GM18867 (cell line): ENCODE measurements around the gene AATF.

Experiments used
- ATAC-seq: cut with Tn5 transposase; IDR thresholded peaks from one replicate; pipeline ENCODE4 v1.9.1; 2021; ENCODE audit warnings: mild to moderate bottlenecking, moderate library complexity; ENCODE audit not compliant: unreplicated experiment

Gene AATF

GRCh38 chr17:36940313-36941264, 8.2 kb upstream of the AATF start:
- ATAC-seq, result no peak

- ATAC-seq, result no peak
These were observed 7.3 kb upstream of the AATF start for GRCh38 chr17:36941265-36942010.

GRCh38 chr17:36942019-36942599, 6.6 kb upstream of the AATF start:
- no peak for ATAC-seq

- no peak for ATAC-seq
These were observed 6.1 kb upstream of the AATF start for GRCh38 chr17:36942631-36943125.

GRCh38 chr17:36943250-36944191, 5.2 kb upstream of the AATF start:
- ATAC-seq, result no peak

GRCh38 chr17:36944553-36944952, 4.2 kb upstream of the AATF start:
- no peak for ATAC-seq

- ATAC-seq, result no peak
These were observed 3.6 kb upstream of the AATF start for GRCh38 chr17:36945140-36945539.

GRCh38 chr17:36945959-36946725, 2.6 kb upstream of the AATF start:
- ATAC-seq, result no peak

GRCh38 chr17:36946726-36947091, 2.0 kb upstream of the AATF start:
- ATAC-seq, result no peak

- ATAC-seq, result no peak
These were observed 635 bp upstream of the AATF start for GRCh38 chr17:36947922-36948716.

- ATAC-seq, result no peak
These were observed 740 bp downstream of the AATF start for GRCh38 chr17:36949461-36949927.

- ATAC-seq, result no peak
These were observed 1.3 kb downstream of the AATF start for GRCh38 chr17:36950027-36950426.

GRCh38 chr17:36951084-36951789, 2.5 kb downstream of the AATF start:
- no peak for ATAC-seq

- no peak for ATAC-seq
These were observed 22.8 kb downstream of the AATF start for GRCh38 chr17:36971508-36971907.

GRCh38 chr17:36972186-36972700, 23.5 kb downstream of the AATF start:
- no peak for ATAC-seq

- no peak for ATAC-seq
These were observed 24.2 kb downstream of the AATF start for GRCh38 chr17:36972905-36973304.

- no peak for ATAC-seq
These were observed 27.3 kb downstream of the AATF start for GRCh38 chr17:36975922-36976515.
